GM21825 (cell line): ENCODE results near the gene SCP2.

ENCODE experiments used
- ATAC-seq: cut with Tn5 transposase; IDR thresholded peaks from one replicate; pipeline ENCODE4 v1.9.1; 2021; ENCODE audit warnings: mild to moderate bottlenecking, moderate library complexity; ENCODE audit not compliant: unreplicated experiment

The SCP2 gene

GRCh38 chr1:53026254-53026653, 99.2 kb downstream of the SCP2 start:
- no peak for ATAC-seq

- no peak for ATAC-seq
These were observed 104.7 kb downstream of the SCP2 start for GRCh38 chr1:53031732-53032131.

GRCh38 chr1:53037159-53037558, 110.1 kb downstream of the SCP2 start:
- ATAC-seq, result no peak

- ATAC-seq, result no peak
These were observed 111.5 kb downstream of the SCP2 start for GRCh38 chr1:53038566-53038965.

- no peak for ATAC-seq
These were observed 116.2 kb downstream of the SCP2 start for GRCh38 chr1:53043271-53043670.

- no peak for ATAC-seq
These were observed 117.8 kb downstream of the SCP2 start for GRCh38 chr1:53044926-53045325.

- ATAC-seq, result no peak
These were observed 119.9 kb downstream of the SCP2 start for GRCh38 chr1:53046930-53047329.

- no peak for ATAC-seq
These were observed 121.0 kb downstream of the SCP2 start for GRCh38 chr1:53047737-53048736.

GRCh38 chr1:53048960-53049573, 122.0 kb downstream of the SCP2 start:
- no peak for ATAC-seq

- no peak for ATAC-seq
These were observed 122.5 kb downstream of the SCP2 start for GRCh38 chr1:53049574-53049967.

- no peak for ATAC-seq
These were observed 123.2 kb downstream of the SCP2 start for GRCh38 chr1:53050310-53050709.

- no peak for ATAC-seq
These were observed 124.6 kb downstream of the SCP2 start for GRCh38 chr1:53051676-53052075.

GRCh38 chr1:53057127-53057526, 130.1 kb downstream of the SCP2 start:
- no peak for ATAC-seq

GRCh38 chr1:53060579-53060978, 133.5 kb downstream of the SCP2 start:
- no peak for ATAC-seq

- no peak for ATAC-seq
These were observed 134.2 kb downstream of the SCP2 start for GRCh38 chr1:53061123-53061858.

GRCh38 chr1:53061859-53062707, 135.0 kb downstream of the SCP2 start, which contains the start of gene PODN:
Gene PODN, plus strand, starts transcription at chr1:53062213. Its CDS starts 7,643 bp downstream, at chr1:53069856.
- no peak for ATAC-seq

- no peak for ATAC-seq
These were observed 135.9 kb downstream of the SCP2 start for GRCh38 chr1:53062708-53063591.

- ATAC-seq, result no peak
These were observed 136.9 kb downstream of the SCP2 start for GRCh38 chr1:53063744-53064515.

- no peak for ATAC-seq
These were observed 138.3 kb downstream of the SCP2 start for GRCh38 chr1:53065391-53065790.
